Activated CD8-positive, alpha-beta T cell treated with anti-CD3 and anti-CD28 coated beads, Interleukin-2, amount 10 ng/mL, durations not matched to agents 7 days and 5 days (primary cell): ENCODE data around the gene TTC7B. TPM values are rescaled to one million over a fixed set of nuclear protein-coding genes. Genes with fewer than 3 reads are reported as not detected.

Experiments used
- ATAC-seq: fragments of 150-1000 bp; cut with Tn5 transposase; one replicate; pipeline ENCODE4 v1.10.0; 2021; ENCODE audit warnings: moderate library complexity
- CTCF ChIA-PET: fragments of 350-600 bp; sonication (Branson Sonifier 250); formaldehyde crosslinking; loops from one replicate; lab custom pipeline; 2021; ENCODE audit warnings: antibody characterized with exemption; lab: Charles Lee
- POLR2A ChIA-PET: fragments of 350-600 bp; sonication (Branson Sonifier 250); formaldehyde crosslinking; loops from one replicate; lab custom pipeline; 2021; ENCODE audit warnings: antibody characterized with exemption; lab: Charles Lee
- DNase-seq: peaks from one replicate; pipeline ENCODE4 v3.0.0-alpha.2; 2020
- H3K27ac Mint-ChIP-seq: one replicate; pipeline ENCODE4 v1.8.0; 2021; ENCODE audit warnings: mild to moderate bottlenecking, mixed read lengths
- H3K27me3 Mint-ChIP-seq: one replicate; pipeline ENCODE4 v1.8.0; 2021; ENCODE audit warnings: low read depth, mixed read lengths
- H3K36me3 Mint-ChIP-seq: one replicate; pipeline ENCODE4 v1.8.0; 2021; ENCODE audit warnings: low read depth, mixed read lengths
- H3K4me1 Mint-ChIP-seq: one replicate; pipeline ENCODE4 v1.8.0; 2021; ENCODE audit warnings: low read depth, mixed read lengths
- H3K4me3 Mint-ChIP-seq: one replicate; pipeline ENCODE4 v1.8.0; 2021; ENCODE audit warnings: mild to moderate bottlenecking, mixed read lengths
- H3K9me3 Mint-ChIP-seq: one replicate; pipeline ENCODE4 v1.8.0; 2022; ENCODE audit warnings: mixed read lengths; ENCODE audit not compliant: insufficient read depth
- total RNA-seq, 2 experiments: library from RNA; stranded (reverse); gene quantifications; one replicate each; pipeline ENCODE4 v1.2.3, GENCODE V29; 2021

TTC7B gene
- total RNA-seq, 2 experiments from 2014 or later: 5.3 to 6.8 TPM

DNA sequence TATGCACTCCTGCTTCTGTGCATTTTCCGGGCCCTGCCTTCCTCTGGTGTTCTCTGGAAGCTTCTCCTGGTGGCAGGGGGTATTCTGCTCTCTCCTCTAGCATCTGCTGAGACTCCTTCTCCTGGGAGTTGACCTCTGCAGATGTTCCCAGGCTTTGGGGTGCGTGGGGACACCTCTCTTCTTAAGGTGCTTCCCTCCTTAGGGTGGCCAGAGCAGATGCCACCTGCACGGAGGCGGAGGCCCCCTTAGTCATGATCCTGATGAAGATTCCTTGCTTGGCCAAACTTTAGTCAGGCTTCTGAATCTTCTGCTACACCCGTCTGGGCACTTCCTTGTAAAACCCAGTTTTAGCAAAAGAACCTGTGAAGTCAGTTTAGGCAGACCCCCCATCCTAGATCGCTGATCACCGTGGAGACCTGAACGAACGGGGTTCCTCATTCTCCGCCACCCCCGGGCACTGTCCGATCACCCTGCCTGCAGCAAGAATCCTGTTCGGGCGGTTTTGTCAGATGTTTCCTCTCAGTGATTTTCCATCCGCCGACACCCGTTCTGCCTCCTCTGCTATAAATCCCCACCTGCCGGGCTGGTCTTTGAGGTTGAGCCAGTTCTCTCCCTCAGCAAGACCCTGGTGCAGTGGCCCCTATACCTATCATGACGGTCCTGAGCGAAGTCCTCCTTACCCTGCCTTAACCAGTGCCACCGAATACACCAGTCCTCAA is 307.5 kb downstream of the TTC7B start:
- ChIA-PET CTCF (interaction anchor here (1.5 kb wide), 1 partner anchor 189 kb away, joined by 4 read pairs; no protein-coding TSS in a partner anchor), POLR2A (no interaction called here)
- H3K9me3 Mint-ChIP-seq: no peaks in the 10 kb centered on the region
- H3K27ac Mint-ChIP-seq: no peak overlapping the region
- ATAC-seq (no peak), DNase-seq (no peak)
- no peaks in the 10 kb centered on the region for H3K36me3 Mint-ChIP-seq
- H3K4me3 Mint-ChIP-seq: no peak overlapping the region
- H3K4me1 Mint-ChIP-seq: peaks cover 4% of the 10 kb centered on the region
- H3K27me3 Mint-ChIP-seq: peaks cover 21% of the 10 kb centered on the region

GRCh38 chr14:90508036-90508435 is 308.2 kb downstream of the TTC7B start:
- Mint-ChIP-seq H3K27me3 (peaks cover 21% of the 10 kb centered on the region), H3K4me3 (no peak overlapping the region), H3K4me1 (peaks cover 4% of the 10 kb centered on the region), H3K27ac (no peak overlapping the region), H3K9me3 (no peaks in the 10 kb centered on the region), H3K36me3 (no peaks in the 10 kb centered on the region)
- ATAC-seq (no peak), DNase-seq (no peak)
- ChIA-PET POLR2A (no interaction called here), CTCF (no interaction called here)

- Mint-ChIP-seq H3K9me3 (no peaks in the 10 kb centered on the region), H3K4me1 (peaks cover 4% of the 10 kb centered on the region), H3K27me3 (peaks cover 25% of the 10 kb centered on the region), H3K4me3 (no peak overlapping the region), H3K36me3 (no peaks in the 10 kb centered on the region), H3K27ac (no peak overlapping the region)
- POLR2A ChIA-PET: no interaction called here
- ATAC-seq (no peak), DNase-seq (no peak)
- CTCF ChIA-PET: no interaction called here
These were observed 308.8 kb downstream of the TTC7B start for GRCh38 chr14:90507428-90507827.

DNA sequence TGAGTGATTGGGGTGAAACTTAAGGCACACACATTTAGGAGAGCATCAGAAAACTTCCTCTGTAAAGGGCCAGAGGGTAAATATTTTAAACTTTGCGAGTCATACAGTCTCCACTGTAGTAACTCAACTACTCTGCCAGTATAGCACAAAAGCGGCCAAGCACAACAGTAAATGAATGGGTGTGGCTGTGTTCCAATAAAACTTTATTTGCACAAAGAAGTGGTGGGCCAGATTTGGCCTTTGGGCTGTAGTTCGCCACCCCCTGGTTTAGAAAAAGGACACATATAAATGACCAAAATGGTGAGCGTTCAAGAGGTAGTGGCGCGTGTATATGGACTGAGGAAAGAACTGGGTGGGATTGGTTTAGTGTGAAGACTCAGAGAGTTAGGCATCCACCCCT is 309.5 kb downstream of the TTC7B start:
- H3K36me3 Mint-ChIP-seq: no peaks in the 10 kb centered on the region
- H3K27me3 Mint-ChIP-seq: peaks cover 25% of the 10 kb centered on the region
- H3K27ac Mint-ChIP-seq: no peak overlapping the region
- ChIA-PET POLR2A (no interaction called here), CTCF (no interaction called here)
- DNase-seq (no peak), ATAC-seq (no peak)
- H3K9me3 Mint-ChIP-seq: no peaks in the 10 kb centered on the region
- H3K4me1 Mint-ChIP-seq: peaks cover 4% of the 10 kb centered on the region
- no peak overlapping the region for H3K4me3 Mint-ChIP-seq

GRCh38 chr14:90505531-90505930 is 310.7 kb downstream of the TTC7B start:
- peaks cover 9% of the 10 kb centered on the region for H3K4me1 Mint-ChIP-seq
- ChIA-PET POLR2A (no interaction called here), CTCF (no interaction called here)
- H3K27me3 Mint-ChIP-seq: peaks cover 25% of the 10 kb centered on the region
- no peaks in the 10 kb centered on the region for H3K9me3 Mint-ChIP-seq
- H3K4me3 Mint-ChIP-seq: no peak overlapping the region
- ATAC-seq (no peak), DNase-seq (no peak)
- H3K27ac Mint-ChIP-seq: no peak overlapping the region
- no peaks in the 10 kb centered on the region for H3K36me3 Mint-ChIP-seq

- H3K36me3 Mint-ChIP-seq: no peaks in the 10 kb centered on the region
- peaks cover 11% of the 10 kb centered on the region for H3K4me1 Mint-ChIP-seq
- POLR2A ChIA-PET: no interaction called here
- H3K27me3 Mint-ChIP-seq: peaks cover 25% of the 10 kb centered on the region
- ATAC-seq: no peak
- no peak overlapping the region for H3K4me3 Mint-ChIP-seq
- no peak overlapping the region for H3K27ac Mint-ChIP-seq
- no peak for DNase-seq
- CTCF ChIA-PET: no interaction called here
- no peaks in the 10 kb centered on the region for H3K9me3 Mint-ChIP-seq
These were observed 311.6 kb downstream of the TTC7B start for GRCh38 chr14:90504643-90505042.

DNA sequence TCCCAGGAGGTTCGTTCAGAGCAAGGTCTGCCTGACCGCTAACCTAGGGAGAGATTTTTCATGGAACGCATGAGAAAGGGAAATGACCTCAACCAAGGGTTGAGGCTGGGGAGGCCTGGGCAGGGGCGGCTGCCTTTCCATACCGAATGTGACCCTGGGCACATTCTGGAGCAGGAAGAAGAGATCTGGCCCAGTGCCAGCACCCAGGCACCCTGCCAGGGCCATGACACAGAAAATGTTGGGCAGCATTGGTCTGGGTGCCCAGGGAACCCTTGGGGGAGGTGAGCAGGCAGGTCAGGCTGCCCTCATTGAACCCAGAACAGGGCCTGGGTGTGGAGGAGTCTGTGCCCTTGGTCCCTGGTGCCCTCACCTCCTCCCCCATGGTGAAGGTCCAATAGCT is 312.6 kb downstream of the TTC7B start:
- no peaks in the 10 kb centered on the region for H3K36me3 Mint-ChIP-seq
- ATAC-seq: no peak
- no peak overlapping the region for H3K4me3 Mint-ChIP-seq
- peaks cover 8% of the 10 kb centered on the region for H3K4me1 Mint-ChIP-seq
- ChIA-PET CTCF (no interaction called here), POLR2A (no interaction called here)
- no peak overlapping the region for H3K27ac Mint-ChIP-seq
- peaks cover 15% of the 10 kb centered on the region for H3K27me3 Mint-ChIP-seq
- no peak for DNase-seq
- no peaks in the 10 kb centered on the region for H3K9me3 Mint-ChIP-seq

GRCh38 chr14:90502760-90503159 is 313.5 kb downstream of the TTC7B start:
- DNase-seq (no peak), ATAC-seq (no peak)
- peaks cover 8% of the 10 kb centered on the region for H3K4me1 Mint-ChIP-seq
- CTCF ChIA-PET: no interaction called here
- peaks cover 9% of the 10 kb centered on the region for H3K27me3 Mint-ChIP-seq
- no peaks in the 10 kb centered on the region for H3K36me3 Mint-ChIP-seq
- no peak overlapping the region for H3K27ac Mint-ChIP-seq
- POLR2A ChIA-PET: no interaction called here
- no peaks in the 10 kb centered on the region for H3K9me3 Mint-ChIP-seq
- no peak overlapping the region for H3K4me3 Mint-ChIP-seq

- POLR2A ChIA-PET: no interaction called here
- H3K27ac Mint-ChIP-seq: peak overlapping the region; percentile 45
- CTCF ChIA-PET: no interaction called here
- peaks cover 5% of the 10 kb centered on the region for H3K27me3 Mint-ChIP-seq
- H3K4me1 Mint-ChIP-seq: peaks cover 8% of the 10 kb centered on the region
- ATAC-seq (peak; percentile 58), DNase-seq (peak; percentile 27)
- H3K9me3 Mint-ChIP-seq: no peaks in the 10 kb centered on the region
- no peaks in the 10 kb centered on the region for H3K36me3 Mint-ChIP-seq
- no peak overlapping the region for H3K4me3 Mint-ChIP-seq
These were observed 315.4 kb downstream of the TTC7B start for GRCh38 chr14:90500665-90501370.

GRCh38 chr14:90499908-90500664 is 316.1 kb downstream of the TTC7B start:
- ATAC-seq: no peak

DNA sequence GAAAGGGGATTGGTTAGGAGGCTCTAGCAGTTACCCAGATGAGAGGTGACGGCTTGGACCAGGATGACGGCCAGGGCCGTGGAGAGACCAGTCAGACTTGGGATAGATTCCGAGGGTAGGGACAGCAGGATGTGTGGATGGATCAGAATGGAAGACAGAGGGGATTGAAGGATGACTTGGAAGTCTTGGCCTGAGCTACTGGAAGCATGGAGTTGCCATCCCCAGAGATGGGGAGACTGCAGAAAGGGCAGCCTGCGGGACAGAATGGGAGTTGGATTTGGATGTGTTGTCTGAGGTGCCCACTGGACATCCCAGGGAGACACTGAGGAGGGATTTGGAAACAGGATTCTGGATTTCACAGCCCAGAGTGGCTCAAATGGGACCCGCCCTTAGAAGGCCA is 317.1 kb downstream of the TTC7B start:
- Mint-ChIP-seq H3K9me3 (no peaks in the 10 kb centered on the region), H3K27ac (no peak overlapping the region)

More at GRCh38 chr14:90499908-90500664, 316.1 kb downstream of the TTC7B start:
- Mint-ChIP-seq H3K4me1 (peaks cover 8% of the 10 kb centered on the region), H3K36me3 (no peaks in the 10 kb centered on the region), H3K4me3 (no peak overlapping the region), H3K27me3 (peaks cover 5% of the 10 kb centered on the region), H3K27ac (no peak overlapping the region), H3K9me3 (no peaks in the 10 kb centered on the region)
- no peak for DNase-seq
- CTCF ChIA-PET: no interaction called here
- POLR2A ChIA-PET: no interaction called here

DNA sequence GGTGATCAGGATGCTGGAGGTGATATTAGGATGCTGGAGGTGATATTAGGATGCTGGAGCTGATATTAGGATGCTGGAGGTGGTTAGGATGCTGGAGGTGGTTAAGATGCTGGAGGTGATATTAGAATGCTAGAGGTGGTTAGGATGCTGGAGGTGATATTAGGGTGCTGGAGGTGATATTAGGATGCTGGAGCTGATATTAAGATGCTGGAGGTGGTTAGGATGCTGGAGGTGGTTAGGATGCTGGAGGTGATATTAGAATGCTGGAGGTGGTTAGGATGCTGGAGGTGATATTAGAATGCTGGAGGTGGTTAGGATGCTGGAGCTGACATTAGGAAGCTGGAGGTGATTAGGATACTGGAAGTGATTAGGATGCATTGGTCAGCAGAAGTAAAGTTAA is 318.0 kb downstream of the TTC7B start:
- DNase-seq (no peak), ATAC-seq (no peak)
- ChIA-PET CTCF (no interaction called here), POLR2A (no interaction called here)
- peaks cover 5% of the 10 kb centered on the region for H3K27me3 Mint-ChIP-seq
- no peak overlapping the region for H3K27ac Mint-ChIP-seq
- no peak overlapping the region for H3K4me3 Mint-ChIP-seq
- no peaks in the 10 kb centered on the region for H3K9me3 Mint-ChIP-seq
- no peaks in the 10 kb centered on the region for H3K36me3 Mint-ChIP-seq
- peaks cover 8% of the 10 kb centered on the region for H3K4me1 Mint-ChIP-seq

More for the DNA sequence above, 317.1 kb downstream of the TTC7B start:
- POLR2A ChIA-PET: no interaction called here
- peaks cover 8% of the 10 kb centered on the region for H3K4me1 Mint-ChIP-seq
- DNase-seq (no peak), ATAC-seq (no peak)
- H3K36me3 Mint-ChIP-seq: no peaks in the 10 kb centered on the region
- H3K27me3 Mint-ChIP-seq: peaks cover 5% of the 10 kb centered on the region
- H3K4me3 Mint-ChIP-seq: no peak overlapping the region
- CTCF ChIA-PET: no interaction called here
